HCT116 (cell line): ENCODE results near the gene AMER3. TPM values are rescaled to one million over a fixed set of nuclear protein-coding genes. Genes with fewer than 3 reads are reported as not detected.
A peak's percentile ranks its signal among the peaks of the same experiment; 100 is the strongest.

ENCODE experiments used
- ATAC-seq: fragments of 200-7000 bp; cut with Tn5 transposase; 2 replicates; pipeline ENCODE4 v1.9.1; 2020; ENCODE audit warnings: mild to moderate bottlenecking, moderate library complexity
- BruUV-seq: library from RNA; stranded (reverse); fragments of 400-500 nt; replicated peaks from 2 replicates; lab custom pipeline; 2021; lab: Mats Ljungman, UMichigan
- CTCF ChIA-PET: fragments of 300-600 bp; sonication (Branson Sonifier 250); formaldehyde crosslinking; loops from one replicate; lab custom pipeline; 2021; ENCODE audit warnings: antibody characterized with exemption; lab: Charles Lee
- POLR2A ChIA-PET: fragments of 300-600, 350-600 bp; sonication (Branson Sonifier 250); formaldehyde crosslinking; loops from one replicate; lab custom pipeline; 2021; ENCODE audit warnings: antibody characterized with exemption; lab: Charles Lee
- RAD21 ChIA-PET, 2 experiments: fragments of 300-600 bp; sonication (Branson Sonifier 250); formaldehyde crosslinking; loops; one replicate each; lab custom pipeline; 2023; ENCODE audit warnings: low total read pairs in 2 of 2; ENCODE audit not compliant: uncharacterized antibody in 2 of 2, unreplicated experiment in 2 of 2, low non-redundant PET in 1 of 2; lab: Charles Lee
- DNase-seq: peaks from one replicate; pipeline ENCODE4 v3.0.0-alpha.2; 2010; ENCODE audit warnings: low read depth, low spot score
- H2AFZ ChIP-seq: fragments of 200-600 bp; shearing (Covaris generic), sonication (generic); 2 replicates; pipeline ENCODE4 v1.6.1; 2017; ENCODE audit warnings: low read depth, mixed run types, mixed read lengths, antibody characterized with exemption, low read length; ENCODE audit not compliant: poor library complexity, severe bottlenecking
- H3K27ac ChIP-seq: 2 replicates; pipeline ENCODE4 v1.5.1; 2012; ENCODE audit warnings: low read depth, low read length
- H3K27me3 ChIP-seq: fragments of 200-600 bp; sonication (generic); 2 replicates; pipeline ENCODE4 v1.6.1; 2016; ENCODE audit warnings: mixed run types, low read length, mixed read lengths; ENCODE audit not compliant: insufficient read depth
- H3K36me3 ChIP-seq, 2 experiments: fragments of 200-500 bp in 1 of 2; fragments of 200-600 bp in 1 of 2; sonication (Bioruptor generic) in 1 of 2; sonication (generic) in 1 of 2; 2 replicates each; pipeline versions ENCODE4 v1.5.1 to v1.6.1; 2014 to 2016; ENCODE audit warnings: low read length in 2 of 2, inconsistent platforms in 1 of 2, mixed read lengths in 1 of 2, mixed run types in 1 of 2; ENCODE audit not compliant: insufficient read depth in 2 of 2, control insufficient read depth in 1 of 2
- H3K4me1 ChIP-seq, 2 experiments: fragments of 200-600 bp in 1 of 2; sonication (generic) in 1 of 2; 2 replicates each; pipeline versions ENCODE4 v1.5.1 to v1.6.1; 2012 to 2017; ENCODE audit warnings: low read length in 2 of 2, inconsistent platforms in 1 of 2, mild to moderate bottlenecking in 1 of 2, mixed read lengths in 1 of 2, mixed run types in 1 of 2, moderate library complexity in 1 of 2; ENCODE audit not compliant: insufficient read depth in 2 of 2, control insufficient read depth in 1 of 2
- H3K4me2 ChIP-seq: fragments of 200-600 bp; sonication (generic); 2 replicates; pipeline ENCODE4 v1.6.1; 2017; ENCODE audit warnings: mixed run types, low read length, mixed read lengths
- H3K4me3 ChIP-seq, 2 experiments: fragments of 200-600 bp in 1 of 2; sonication (generic) in 1 of 2; replicated peaks in 1 of 2; 2 replicates each; pipeline ENCODE4 v1.5.1; 2011 to 2016; ENCODE audit warnings: low read length in 2 of 2, control low read depth in 1 of 2, low read depth in 1 of 2, mild to moderate bottlenecking in 1 of 2, mixed read lengths in 1 of 2, mixed run types in 1 of 2
- H3K79me2 ChIP-seq: fragments of 200-600 bp; sonication (generic); 2 replicates; pipeline ENCODE4 v1.6.1; 2017; ENCODE audit warnings: mild to moderate bottlenecking, mixed run types, low read length, moderate library complexity, mixed read lengths; ENCODE audit not compliant: insufficient read depth
- H3K9ac ChIP-seq: fragments of 200-600 bp; sonication (generic); 2 replicates; pipeline ENCODE4 v1.6.1; 2016; ENCODE audit warnings: low read length, mixed read lengths
- H3K9me2 ChIP-seq: fragments of 200-600 bp; sonication (generic), shearing (Covaris generic); 2 replicates; pipeline ENCODE4 v1.6.1; 2017; ENCODE audit warnings: mixed run types, mild to moderate bottlenecking, moderate library complexity; ENCODE audit not compliant: insufficient read depth
- H3K9me3 ChIP-seq, 2 experiments: fragments of 200-500 bp in 1 of 2; fragments of 200-600 bp in 1 of 2; sonication (Bioruptor generic) in 1 of 2; sonication (generic) in 1 of 2; 2 replicates each; pipeline ENCODE4 v1.6.1; 2014 to 2017; ENCODE audit warnings: low read length in 2 of 2, mixed read lengths in 2 of 2, inconsistent platforms in 1 of 2, low read depth in 1 of 2, mild to moderate bottlenecking in 1 of 2, mixed run types in 1 of 2, moderate library complexity in 1 of 2; ENCODE audit not compliant: control insufficient read depth in 1 of 2, insufficient read depth in 1 of 2
- H4K20me1 ChIP-seq: fragments of 200-600 bp; sonication (generic), shearing (Covaris generic); 2 replicates; pipeline ENCODE4 v1.6.1; 2017; ENCODE audit warnings: mixed run types, mild to moderate bottlenecking, moderate library complexity; ENCODE audit not compliant: insufficient read depth
- CBX3 ChIP-seq: IDR thresholded peaks from 2 replicates; pipeline ENCODE4 v1.6.1; 2012; ENCODE audit warnings: low read depth
- CTCF ChIP-seq, 3 experiments: fragments of 200-600 bp in 1 of 3; sonication (generic) in 1 of 3; IDR thresholded peaks in 2 of 3; conservative IDR thresholded peaks in 1 of 3; 2 replicates each; pipeline ENCODE4 v1.5.1; 2012 to 2017; ENCODE audit warnings: low read depth in 2 of 3, low read length in 2 of 3, antibody characterized with exemption in 1 of 3, borderline replicate concordance in 1 of 3, control low read depth in 1 of 3, mild to moderate bottlenecking in 1 of 3, mixed read lengths in 1 of 3, mixed run types in 1 of 3, moderate library complexity in 1 of 3; ENCODE audit not compliant: insufficient read depth in 1 of 3
- EGR1 ChIP-seq: IDR thresholded peaks from 2 replicates; pipeline ENCODE4 v1.6.1; 2012; ENCODE audit warnings: low read depth
- ELF1 ChIP-seq: IDR thresholded peaks from 2 replicates; pipeline ENCODE4 v1.6.1; 2012; ENCODE audit warnings: low read depth, borderline replicate concordance
- EZH2phosphoT487 ChIP-seq: fragments of 200-600 bp; IDR thresholded peaks from 2 replicates; pipeline ENCODE4 v1.6.1; 2018; ENCODE audit warnings: antibody characterized with exemption, borderline replicate concordance
- POLR2A ChIP-seq: IDR thresholded peaks from 2 replicates; pipeline ENCODE4 v1.7.0; 2011; ENCODE audit warnings: borderline replicate concordance; ENCODE audit not compliant: insufficient read depth, insufficient read length; ENCODE audit errors: extremely low read depth
- POLR2AphosphoS5 ChIP-seq: IDR thresholded peaks from 2 replicates; pipeline ENCODE4 v1.6.1; 2011; ENCODE audit warnings: mild to moderate bottlenecking, low read depth, low read length, moderate library complexity
- SP1 ChIP-seq: IDR thresholded peaks from 2 replicates; pipeline ENCODE4 v1.6.1; 2012; ENCODE audit warnings: low read depth
- SRF ChIP-seq: IDR thresholded peaks from 2 replicates; pipeline ENCODE4 v1.6.1; 2012; ENCODE audit warnings: low read depth
- YY1 ChIP-seq: IDR thresholded peaks from 2 replicates; pipeline ENCODE4 v1.6.1; 2011; ENCODE audit warnings: low read length, low read depth, moderate library complexity, mild to moderate bottlenecking; ENCODE audit not compliant: insufficient replicate concordance; ENCODE audit errors: extremely low read depth
- ZBTB33 ChIP-seq: IDR thresholded peaks from 2 replicates; pipeline ENCODE4 v1.6.1; 2011; ENCODE audit warnings: mild to moderate bottlenecking, low read length, moderate library complexity; ENCODE audit not compliant: insufficient replicate concordance; ENCODE audit errors: extremely low read depth
- ZFX ChIP-seq: fragments of 450-650 bp; IDR thresholded peaks from 2 replicates; pipeline ENCODE4 v1.6.1; 2017
- ZNF274 ChIP-seq: fragments of 200-500 bp; sonication (Bioruptor generic); IDR thresholded peaks from 2 replicates; pipeline ENCODE4 v1.6.1; 2014; ENCODE audit warnings: mild to moderate bottlenecking, low read depth, low read length, inconsistent platforms
- intact Hi-C: fragments of 100-400 bp; cut with micrococcal nuclease; formaldehyde crosslinking; loops from 2 replicates; pipeline ENCODE4 v1.10.0; 2022
- total RNA-seq: library from RNA; stranded (reverse); gene quantifications from one replicate; pipeline ENCODE4 v1.2.1, GENCODE V29; 2021; ENCODE audit not compliant: unreplicated experiment

The AMER3 gene
- total RNA-seq, 1 experiment from 2014 or later: not detected

DNA sequence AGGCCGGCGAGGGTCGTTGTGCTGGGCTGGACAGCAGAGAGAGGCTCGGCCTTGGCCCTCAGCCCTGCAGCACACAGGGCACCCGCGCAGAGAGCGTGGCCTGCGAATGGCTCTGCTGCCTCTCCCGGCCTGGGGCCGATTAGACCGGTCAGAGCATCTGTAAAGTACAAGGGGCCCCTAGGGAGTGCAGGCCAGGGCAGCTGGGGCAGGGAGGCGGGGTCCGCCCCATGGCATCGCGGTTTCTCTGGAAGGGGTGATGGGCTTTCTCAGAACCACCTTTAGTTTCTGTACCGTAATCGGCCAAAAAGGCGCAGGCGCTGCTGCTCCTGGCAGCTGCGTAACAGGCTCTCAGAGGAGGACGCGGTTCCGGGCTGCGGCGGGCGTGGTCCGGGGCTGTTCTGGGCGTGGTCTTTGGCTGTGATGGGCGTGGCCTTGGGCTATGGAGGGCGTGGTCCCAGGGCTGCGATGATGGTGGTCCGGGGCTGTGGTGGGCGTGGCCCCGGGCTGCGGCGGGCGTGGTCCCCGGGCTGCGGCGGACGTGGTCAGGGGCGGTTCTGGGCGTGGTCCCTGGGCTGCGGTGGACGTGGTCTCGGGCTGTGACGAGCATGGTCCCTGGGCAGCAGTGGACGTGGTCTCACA, 27.9 kb upstream of the AMER3 start:
- ChIA-PET POLR2A (no interaction called here), CTCF (no interaction called here), RAD21 (no interaction called here)
- Histone ChIP-seq H3K79me2 (no peaks in the 10 kb centered on the region), H3K4me3 (peak overlapping the region; percentile 48 to 53), H3K9me3 (no peaks in the 10 kb centered on the region), H3K4me1 (peaks cover 0 to 7% of the 10 kb centered on the region in 2 experiments; a peak in 2 of 4 replicates), H3K27ac (peak overlapping the region; percentile 27; the same call in 1 of the 2 replicates), H2AFZ (no peak overlapping the region), H3K9me2 (no peaks in the 10 kb centered on the region), H4K20me1 (no peaks in the 10 kb centered on the region), H3K27me3 (no peaks in the 10 kb centered on the region; the same call in 1 of the 2 replicates), H3K9ac (peak overlapping the region; percentile 46), H3K36me3 (no peaks in the 10 kb centered on the region), H3K4me2 (peak overlapping the region; percentile 70)
- BruUV-seq: no TSS peak
- intact Hi-C loops: no loop called here
- ATAC-seq (peak; percentile 96), DNase-seq (peak; percentile 52)
- TF ChIP-seq SRF (no peak), SP1 (0 out of 2 replicates have a peak, but pooled peaks have one; percentile 15), ZFX (peak; percentile 54), POLR2AphosphoS5 (peak; percentile 71), EZH2phosphoT487 (no peak)

GRCh38 chr2:130728007-130728454, 27.3 kb upstream of the AMER3 start:
- DNase-seq: no peak
- POLR2A ChIA-PET: no interaction called here
- intact Hi-C loops: no loop called here
- no peak overlapping the region for H3K27ac ChIP-seq
- H2AFZ ChIP-seq: no peak overlapping the region
- H3K9me2 ChIP-seq: no peaks in the 10 kb centered on the region
- peaks cover 0 to 7% of the 10 kb centered on the region in 2 experiments; a peak in 2 of 4 replicates for H3K4me1 ChIP-seq
- no peak overlapping the region for H3K9ac ChIP-seq
- TF ChIP-seq SP1 (no peak), CBX3 (no peak), EGR1 (no peak), CTCF (IDR thresholded peaks at IDR 0.05 in 2 of 3, conservative IDR thresholded peaks at IDR 0.05 in 1 of 3; ENCODE audit: borderline replicate concordance in 1 of 3, insufficient read depth in 1 of 3, low read depth in 2 of 3, low read length in 2 of 3) (no peak), POLR2A (no peak), EZH2phosphoT487 (no peak), ZBTB33 (no peak), ZNF274 (no peak), SRF (no peak), POLR2AphosphoS5 (no peak), YY1 (no peak), ELF1 (no peak)
- no peaks in the 10 kb centered on the region for H3K36me3 ChIP-seq
- peak overlapping the region; percentile 6 to 53; a peak in 3 of 4 replicates for H3K4me3 ChIP-seq
- peak; percentile 33 for ATAC-seq
- no peaks in the 10 kb centered on the region for H4K20me1 ChIP-seq
- H3K9me3 ChIP-seq: no peaks in the 10 kb centered on the region
- RAD21 ChIA-PET: no interaction called here
- no peaks in the 10 kb centered on the region for H3K79me2 ChIP-seq
- CTCF ChIA-PET: no interaction called here
- no peaks in the 10 kb centered on the region for H3K27me3 ChIP-seq
- H3K4me2 ChIP-seq: peak overlapping the region; percentile 70
- BruUV-seq: no TSS peak
